Mesothelial cell of epicardium (in vitro differentiated cells): ENCODE data around the gene PYGM. TPM values are rescaled to one million over a fixed set of nuclear protein-coding genes. Genes with fewer than 3 reads are reported as not detected.

Experiments
- DNase-seq, 2 experiments: peaks; one replicate each; pipeline ENCODE4 v3.0.0; 2021; ENCODE audit warnings: low spot score in 2 of 2; ENCODE audit not compliant: unreplicated experiment in 2 of 2
- H3K27ac Mint-ChIP-seq: 2 replicates; pipeline ENCODE4 v1.8.0; 2021; ENCODE audit warnings: mixed read lengths
- H3K27me3 Mint-ChIP-seq: 2 replicates; pipeline ENCODE4 v1.8.0; 2021; ENCODE audit warnings: low read depth, mixed read lengths
- H3K36me3 Mint-ChIP-seq: 2 replicates; pipeline ENCODE4 v1.8.0; 2021; ENCODE audit warnings: mixed read lengths
- H3K4me1 Mint-ChIP-seq: 2 replicates; pipeline ENCODE4 v1.8.0; 2021; ENCODE audit warnings: mixed read lengths
- H3K4me3 Mint-ChIP-seq: 2 replicates; pipeline ENCODE4 v1.8.0; 2021; ENCODE audit warnings: mild to moderate bottlenecking, moderate library complexity, mixed read lengths
- H3K9me3 Mint-ChIP-seq: 2 replicates; pipeline ENCODE4 v1.8.0; 2021; ENCODE audit warnings: mixed read lengths
- total RNA-seq: library from RNA; stranded (reverse); gene quantifications from 3 replicates; pipeline ENCODE4 v1.2.1, GENCODE V29; 2021
- TF ChIP-seq, protein P1 (sequence below): fragments of 200-600 bp; sonication (generic); IDR thresholded peaks from one replicate; pipeline ENCODE4 v1.5.0; 2021; ENCODE audit warnings: antibody characterized with exemption; ENCODE audit not compliant: unreplicated experiment

PYGM gene
- total RNA-seq, 1 donor from 2014 or later = 7.6 TPM

DNA sequence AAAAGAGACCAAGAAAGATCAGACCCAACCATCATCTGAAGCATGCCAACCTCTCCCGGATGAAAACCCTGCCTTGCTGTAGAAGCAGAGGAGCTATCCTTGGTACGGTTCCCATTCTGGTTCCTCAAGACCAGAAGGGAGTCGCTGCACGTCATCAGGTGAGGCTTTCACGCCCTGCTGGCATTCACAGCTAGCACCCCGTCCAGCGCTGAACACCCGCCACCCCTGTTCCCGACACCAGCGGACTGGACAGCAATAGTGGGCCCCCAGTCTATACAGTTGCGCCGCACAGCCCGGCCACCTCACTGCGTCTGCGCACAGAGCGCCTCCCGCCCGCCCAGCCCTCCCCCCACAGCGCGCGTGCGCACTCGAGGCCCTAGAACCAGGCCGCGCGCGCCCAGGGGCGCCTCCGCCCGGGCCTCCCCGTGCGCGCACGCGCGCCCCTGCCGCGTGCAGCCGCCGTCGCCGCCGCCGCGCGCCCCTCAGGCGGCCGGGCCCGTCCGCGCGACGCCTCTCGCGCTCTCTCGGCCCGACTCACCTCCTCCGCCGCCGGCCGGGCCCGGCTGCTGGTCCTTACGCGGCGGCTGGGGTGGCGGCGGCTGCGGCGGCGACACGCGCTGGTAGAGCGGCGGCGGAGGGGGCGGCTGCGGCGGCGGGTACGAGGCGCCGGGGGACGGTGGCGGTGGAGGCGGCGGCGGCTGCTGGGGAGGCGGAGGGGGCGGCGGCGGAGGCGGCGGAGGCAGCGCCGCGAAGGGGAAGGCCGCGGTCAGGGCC is 17.9 kb upstream of the PYGM start:
- Mint-ChIP-seq H3K36me3 (peaks cover 35% of the 10 kb centered on the region), H3K4me3 (peak overlapping the region; percentile 79), H3K27me3 (no peaks in the 10 kb centered on the region), H3K4me1 (peaks cover 29% of the 10 kb centered on the region), H3K27ac (peak overlapping the region; percentile 88), H3K9me3 (no peaks in the 10 kb centered on the region)
- TF ChIP-seq, protein P1, sequence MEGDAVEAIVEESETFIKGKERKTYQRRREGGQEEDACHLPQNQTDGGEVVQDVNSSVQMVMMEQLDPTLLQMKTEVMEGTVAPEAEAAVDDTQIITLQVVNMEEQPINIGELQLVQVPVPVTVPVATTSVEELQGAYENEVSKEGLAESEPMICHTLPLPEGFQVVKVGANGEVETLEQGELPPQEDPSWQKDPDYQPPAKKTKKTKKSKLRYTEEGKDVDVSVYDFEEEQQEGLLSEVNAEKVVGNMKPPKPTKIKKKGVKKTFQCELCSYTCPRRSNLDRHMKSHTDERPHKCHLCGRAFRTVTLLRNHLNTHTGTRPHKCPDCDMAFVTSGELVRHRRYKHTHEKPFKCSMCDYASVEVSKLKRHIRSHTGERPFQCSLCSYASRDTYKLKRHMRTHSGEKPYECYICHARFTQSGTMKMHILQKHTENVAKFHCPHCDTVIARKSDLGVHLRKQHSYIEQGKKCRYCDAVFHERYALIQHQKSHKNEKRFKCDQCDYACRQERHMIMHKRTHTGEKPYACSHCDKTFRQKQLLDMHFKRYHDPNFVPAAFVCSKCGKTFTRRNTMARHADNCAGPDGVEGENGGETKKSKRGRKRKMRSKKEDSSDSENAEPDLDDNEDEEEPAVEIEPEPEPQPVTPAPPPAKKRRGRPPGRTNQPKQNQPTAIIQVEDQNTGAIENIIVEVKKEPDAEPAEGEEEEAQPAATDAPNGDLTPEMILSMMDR = no peak
- peak; percentile 82 to 84 for DNase-seq

DNA sequence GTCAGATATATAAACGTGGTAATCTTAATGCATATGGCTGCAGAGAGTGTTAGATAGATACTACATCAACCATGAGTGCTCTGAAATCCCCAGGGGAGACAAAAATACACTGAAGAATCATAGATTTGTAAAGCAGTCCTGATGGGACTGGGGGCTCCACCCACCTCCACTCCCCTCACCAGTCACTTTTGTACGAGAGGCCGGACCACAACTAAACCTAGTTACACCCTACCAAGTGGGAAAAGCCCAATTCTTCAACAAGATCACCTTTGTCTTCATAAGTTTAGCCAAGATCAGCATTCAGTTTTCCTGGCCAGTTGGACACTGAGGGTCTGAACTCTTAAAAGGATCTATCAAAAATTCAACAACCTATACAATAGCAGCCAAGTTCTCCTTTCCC is 17.1 kb upstream of the PYGM start:
- H3K9me3 Mint-ChIP-seq = no peaks in the 10 kb centered on the region
- peaks cover 40% of the 10 kb centered on the region for H3K36me3 Mint-ChIP-seq
- no peaks in the 10 kb centered on the region for H3K27me3 Mint-ChIP-seq
- no peak for DNase-seq
- TF ChIP-seq, protein P1 = no peak
- H3K4me1 Mint-ChIP-seq = peaks cover 29% of the 10 kb centered on the region
- peak overlapping the region; percentile 79 for H3K4me3 Mint-ChIP-seq
- peak overlapping the region; percentile 88 for H3K27ac Mint-ChIP-seq

DNA sequence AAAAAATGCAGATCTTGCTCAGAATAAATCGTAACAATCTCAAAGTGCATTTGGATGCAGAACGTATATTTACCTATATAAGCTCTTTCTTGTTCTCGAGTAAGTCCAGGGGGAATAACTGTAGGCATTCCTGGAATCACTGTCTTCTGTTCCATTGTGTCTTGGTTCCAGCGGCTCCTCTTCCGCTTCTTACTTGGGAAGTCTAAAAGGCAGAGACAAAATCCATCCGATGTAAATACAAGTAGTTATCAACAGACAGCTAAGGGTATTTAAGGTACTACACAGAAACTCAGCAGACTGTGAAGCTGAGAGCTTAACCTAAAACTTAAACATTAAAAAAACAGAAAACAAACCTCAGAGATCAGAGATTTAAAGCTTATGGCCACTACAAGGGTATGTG is 16.7 kb upstream of the PYGM start:
- TF ChIP-seq, protein P1 = no peak

GRCh38 chr11:64774144-64774543 is 14.4 kb upstream of the PYGM start:
- H3K27me3 Mint-ChIP-seq = no peaks in the 10 kb centered on the region
- DNase-seq = no peak
- TF ChIP-seq, protein P1 = no peak
- H3K4me3 Mint-ChIP-seq = no peak overlapping the region
- no peak overlapping the region for H3K27ac Mint-ChIP-seq
- H3K4me1 Mint-ChIP-seq = peaks cover 24% of the 10 kb centered on the region
- no peaks in the 10 kb centered on the region for H3K9me3 Mint-ChIP-seq
- peaks cover 58% of the 10 kb centered on the region for H3K36me3 Mint-ChIP-seq

More for the DNA sequence above, 16.7 kb upstream of the PYGM start:
- H3K4me3 Mint-ChIP-seq = peak overlapping the region; percentile 79
- H3K27me3 Mint-ChIP-seq = no peaks in the 10 kb centered on the region
- peaks cover 29% of the 10 kb centered on the region for H3K4me1 Mint-ChIP-seq
- DNase-seq = no peak
- no peaks in the 10 kb centered on the region for H3K9me3 Mint-ChIP-seq
- H3K27ac Mint-ChIP-seq = peak overlapping the region; percentile 88
- peaks cover 44% of the 10 kb centered on the region for H3K36me3 Mint-ChIP-seq

DNA sequence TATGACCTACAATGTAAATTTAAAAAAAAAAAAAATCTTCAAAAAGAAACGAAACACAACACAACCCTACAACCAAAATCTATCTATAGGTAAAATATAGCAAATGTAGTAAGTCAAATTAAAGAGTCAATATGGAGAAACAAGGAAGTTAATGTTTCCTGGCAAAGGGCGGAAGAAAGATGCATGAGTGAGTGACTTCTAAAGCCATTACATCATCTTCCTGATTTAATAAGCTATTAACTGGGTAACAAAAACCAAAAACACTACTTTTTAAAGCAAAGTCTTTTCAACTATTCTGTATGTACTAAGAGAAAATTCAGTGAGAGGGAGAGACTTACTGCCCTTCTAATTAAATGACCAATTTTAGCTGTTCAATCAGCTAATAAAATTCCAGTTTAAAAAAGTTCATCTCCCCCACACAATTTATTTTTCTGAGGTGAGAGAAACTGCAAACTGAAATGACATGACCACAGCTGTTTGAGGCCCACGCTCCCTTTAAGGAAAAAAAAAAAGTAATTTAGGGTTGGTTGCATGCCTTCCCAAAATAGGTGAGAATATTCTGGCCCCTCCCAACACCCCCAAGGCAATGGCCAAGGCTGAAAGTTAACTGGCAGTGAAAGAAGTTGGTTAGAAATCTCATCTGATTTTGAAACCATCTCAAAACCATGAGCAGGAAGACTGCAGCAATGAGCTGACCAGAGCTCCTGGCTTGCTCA is 12.7 kb upstream of the PYGM start:
- Mint-ChIP-seq H3K4me1 (peaks cover 21% of the 10 kb centered on the region), H3K4me3 (no peak overlapping the region), H3K9me3 (no peaks in the 10 kb centered on the region), H3K36me3 (peaks cover 70% of the 10 kb centered on the region), H3K27ac (no peak overlapping the region), H3K27me3 (no peaks in the 10 kb centered on the region)
- no peak for DNase-seq
- TF ChIP-seq, protein P1 = no peak
